DMS79 treated with DMSO at 0.1 percent for 48 hours (cell line): ENCODE measurements around the gene MFSD11.
"Not testable (repeated sequence)": the region's sequence is repeated elsewhere in the genome, so short reads cannot be mapped to it uniquely, and the experiment has no call there.

Experiments
- DNase-seq: peaks from one replicate; lab custom pipeline; 2025; lab: John Stamatoyannopoulos, UW

MFSD11 gene

DNA sequence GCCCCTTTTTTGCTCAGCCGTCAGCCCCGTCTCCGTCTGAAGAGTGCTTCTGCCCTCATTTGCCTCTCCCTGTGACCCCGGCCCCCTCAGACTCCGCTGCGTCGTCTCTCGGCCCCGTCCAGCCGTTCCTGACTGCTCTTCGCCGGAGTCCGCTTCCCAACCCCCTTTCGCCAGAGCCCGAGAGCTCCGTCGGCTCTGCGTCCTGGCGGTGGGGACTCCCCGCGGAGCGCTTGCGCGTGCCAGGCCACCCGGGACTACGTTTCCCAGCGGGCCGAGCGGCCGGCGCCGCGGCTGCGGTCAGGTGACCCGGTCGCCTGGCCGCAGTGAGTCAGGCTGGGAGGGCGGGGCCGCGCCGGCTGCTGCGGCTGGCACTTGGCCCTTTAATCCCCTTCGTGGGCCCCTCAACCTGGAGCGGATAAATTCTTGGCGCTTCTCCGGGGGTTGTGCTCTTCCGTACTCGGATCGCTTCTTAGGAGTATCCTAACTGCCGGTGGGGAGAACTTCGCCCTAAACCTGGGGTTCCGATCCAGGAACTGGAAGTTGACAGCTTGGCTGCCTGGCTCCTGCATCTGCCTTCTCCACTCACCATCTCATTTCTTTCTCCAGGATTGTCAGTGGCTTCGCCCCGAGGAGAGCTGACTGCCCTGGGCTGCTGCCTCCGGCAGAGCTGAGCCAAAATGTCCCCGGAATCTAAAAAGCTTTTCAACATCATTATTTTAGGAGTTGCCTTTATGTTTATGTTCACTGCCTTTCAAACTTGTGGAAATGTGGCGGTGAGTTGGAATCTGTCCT lies at the start of gene MFSD11:
Gene MFSD11 (plus strand): TSS at position 444 of the 792 bp plus-strand sequence. CDS start 234 bp downstream, at position 678.
- peak; percentile 80 for DNase-seq

DNA sequence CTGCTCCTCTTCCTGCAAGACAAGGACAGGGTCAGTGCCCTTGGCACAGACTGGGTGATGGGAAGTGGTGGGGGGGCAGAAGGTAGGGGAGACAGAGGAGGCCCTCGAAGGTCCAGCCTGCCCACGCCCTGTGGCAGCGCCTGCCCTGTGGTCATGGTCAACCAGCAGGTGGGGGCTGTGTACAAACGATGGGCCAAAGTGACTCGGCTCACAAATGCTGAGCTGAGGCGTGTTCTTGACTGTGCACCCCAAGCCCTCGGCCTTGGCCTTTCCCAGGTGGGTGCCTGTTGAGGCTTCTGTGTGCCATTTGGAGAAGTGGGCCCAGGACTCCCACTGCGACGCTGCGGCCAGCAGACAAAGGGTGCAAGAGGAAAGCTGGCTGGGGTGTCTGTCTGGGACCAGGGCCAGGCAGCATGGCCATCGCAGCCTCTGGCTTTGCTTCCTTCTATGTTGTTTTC lies 49.7 kb upstream of the MFSD11 start:
- no peak for DNase-seq

DNA sequence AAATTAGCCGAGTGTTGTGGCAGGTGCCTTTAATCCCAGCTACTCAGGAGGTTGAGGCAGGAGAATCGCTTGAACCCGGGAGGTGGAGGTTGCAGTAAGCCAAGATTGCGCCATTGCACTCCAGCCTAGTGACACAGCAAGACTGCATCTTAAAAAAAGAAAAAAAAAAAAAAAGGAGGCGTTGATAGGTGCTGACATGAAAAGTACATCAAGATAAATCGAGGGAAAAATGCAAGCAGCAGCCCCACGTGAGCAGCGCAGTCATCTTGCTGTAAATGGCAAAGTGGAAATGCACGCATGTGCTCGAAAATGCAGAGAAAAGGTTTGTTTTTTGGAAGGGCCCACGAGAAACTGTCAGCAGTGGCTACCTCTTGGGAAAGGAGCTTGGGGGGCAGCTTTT lies 48.1 kb upstream of the MFSD11 start:
- DNase-seq: no peak

DNA sequence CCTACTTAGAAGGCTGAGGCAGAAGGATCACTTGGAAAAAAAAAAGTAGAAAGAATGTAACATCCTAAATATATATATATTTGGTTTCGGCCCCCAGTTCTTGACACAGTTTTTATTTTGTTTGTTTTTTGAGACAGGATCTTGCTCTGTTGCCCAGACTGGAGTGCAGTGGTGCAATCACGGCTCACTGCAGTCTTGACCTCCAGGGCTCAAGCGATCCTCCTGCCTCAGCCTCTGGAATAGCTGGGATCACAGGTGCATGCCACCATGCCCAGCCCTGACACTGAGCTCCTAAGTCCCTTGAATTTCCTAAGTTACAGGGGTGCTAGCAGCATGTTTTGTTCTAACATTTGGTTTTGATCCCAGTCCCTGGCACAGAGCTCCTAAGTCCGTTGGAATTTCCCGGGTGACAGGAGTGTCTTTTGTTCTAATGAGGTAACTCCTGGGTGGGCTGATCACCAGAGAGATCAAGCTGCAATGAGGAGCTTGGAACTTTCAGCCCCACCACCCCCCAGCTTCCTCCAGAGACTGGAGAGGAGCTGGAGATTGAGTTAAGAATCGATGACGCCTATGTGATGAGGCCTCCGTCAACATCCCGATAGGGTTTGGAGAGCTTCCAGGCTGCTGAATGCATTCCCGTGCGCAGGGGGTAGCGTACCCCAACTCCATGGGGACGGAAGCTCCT lies 47.2 kb upstream of the MFSD11 start:
- DNase-seq: no peak

DNA sequence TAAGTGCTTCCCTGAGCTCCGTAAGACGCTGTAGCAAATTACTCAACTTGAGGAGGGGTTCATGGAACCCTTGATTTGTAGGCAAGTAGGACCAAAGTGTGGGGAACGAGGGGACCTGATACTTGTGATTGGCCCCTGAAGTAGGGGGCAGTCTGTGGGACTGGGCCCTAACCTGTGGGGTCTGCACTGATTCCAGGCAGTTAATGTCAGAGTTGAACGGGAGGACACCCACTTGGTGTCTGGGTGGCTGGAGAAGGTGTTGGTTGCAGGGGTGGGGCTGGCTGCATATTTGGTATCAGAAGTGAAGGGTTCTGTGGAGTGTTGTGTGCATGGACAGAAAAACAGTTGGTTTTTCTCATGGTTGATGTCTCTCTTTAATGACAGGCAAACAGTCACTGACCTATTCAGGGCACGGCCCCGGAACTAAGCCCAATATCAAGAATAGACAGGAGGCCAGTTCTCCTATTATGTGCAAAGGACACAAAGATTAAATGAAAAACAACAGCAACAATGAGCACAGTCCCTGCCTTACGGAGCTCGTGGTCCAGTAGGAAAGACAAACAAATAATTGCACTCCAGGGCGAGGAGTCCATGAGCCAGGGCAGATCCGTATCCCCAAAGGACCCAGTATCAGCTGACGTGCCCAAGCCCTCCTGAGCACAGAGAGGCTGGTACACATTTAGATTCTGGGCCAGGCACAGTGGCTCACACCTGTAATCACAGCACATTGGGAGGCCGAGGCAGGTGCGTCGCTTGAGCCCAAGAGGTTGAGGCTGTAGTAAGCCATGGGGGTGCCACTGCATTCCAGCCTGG lies 46.3 kb upstream of the MFSD11 start:
- DNase-seq: no peak

DNA sequence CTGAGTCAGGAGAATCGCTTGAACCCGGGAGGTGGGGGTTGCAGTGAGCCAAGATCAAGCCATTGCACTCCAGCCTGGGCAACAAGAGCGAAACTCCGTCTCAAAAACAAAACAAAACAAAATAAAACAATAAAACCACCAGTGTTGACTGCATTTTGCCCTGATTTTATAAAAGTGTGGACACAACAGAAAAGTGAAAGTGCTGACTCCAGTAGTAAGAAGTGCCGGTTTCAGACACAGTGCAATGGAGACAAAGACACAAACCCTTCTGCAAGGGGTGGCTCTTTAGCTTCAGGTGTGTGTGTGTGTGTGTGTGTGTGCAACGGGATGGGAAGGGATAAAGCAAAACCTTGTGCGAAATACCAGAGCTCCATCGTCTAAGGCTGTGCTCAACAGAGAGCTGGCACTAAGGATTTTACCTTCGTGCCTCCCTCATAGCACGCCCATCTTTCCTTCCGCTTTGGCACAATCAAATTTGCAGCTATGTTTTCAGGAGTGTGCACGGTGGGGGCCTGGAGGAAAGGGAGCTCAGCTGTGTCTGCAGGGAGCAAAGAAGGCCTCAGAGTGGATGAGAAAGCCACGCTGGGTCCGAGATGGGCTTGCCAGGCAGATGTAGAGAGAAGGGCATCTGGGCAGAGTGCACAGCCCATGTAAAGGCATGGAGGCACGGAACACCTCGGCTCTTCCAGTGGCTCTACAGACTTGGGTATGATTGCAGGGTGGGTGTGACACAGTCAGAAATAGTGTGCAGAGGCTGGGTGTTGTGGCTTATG lies 42.7 kb upstream of the MFSD11 start:
- DNase-seq: no peak

DNA sequence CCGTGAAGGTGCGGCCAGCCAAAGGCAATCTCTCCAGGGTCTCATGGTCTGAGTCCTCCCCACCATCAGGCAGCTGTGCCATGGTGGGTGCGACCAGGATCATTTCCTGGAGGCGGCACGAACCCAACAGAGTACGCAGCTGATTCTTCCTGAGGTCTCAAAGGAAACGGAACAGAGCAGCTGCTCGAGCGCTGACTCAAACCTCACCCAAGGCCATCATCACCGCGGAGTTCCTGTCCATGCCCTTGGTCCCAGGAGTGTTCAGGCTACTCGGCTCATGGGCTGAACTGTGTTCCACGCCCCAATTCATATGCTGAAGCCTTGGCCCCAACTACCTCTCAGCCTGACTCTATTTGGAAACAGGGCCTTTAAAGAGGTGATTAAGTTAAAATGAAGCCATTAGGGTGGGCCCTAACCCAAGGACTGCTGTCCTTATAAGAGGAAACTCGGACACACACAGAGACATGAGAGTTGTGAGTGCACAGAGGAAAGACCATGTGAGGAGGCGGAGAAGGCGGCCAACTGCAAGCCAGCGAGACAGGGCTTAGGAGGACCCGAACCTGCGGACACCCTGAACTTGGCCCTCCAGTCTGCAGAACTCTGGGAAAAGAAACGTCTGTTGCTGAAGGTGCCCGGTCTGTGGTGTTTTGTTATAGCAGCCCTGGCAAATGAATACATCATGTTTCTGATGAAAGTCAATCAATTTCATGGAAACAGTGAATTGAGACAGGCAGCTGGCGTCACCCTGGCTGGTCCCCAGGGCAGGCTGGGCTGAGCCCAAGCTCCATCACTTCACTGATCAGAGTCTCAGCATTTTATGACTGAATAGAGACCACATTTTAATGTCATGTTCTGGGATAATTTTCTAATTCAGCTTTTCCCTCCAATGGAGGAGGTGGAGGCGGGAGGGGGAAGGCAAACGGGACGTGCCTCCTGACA lies 40.9 kb upstream of the MFSD11 start:
- peak; percentile 40 for DNase-seq

DNA sequence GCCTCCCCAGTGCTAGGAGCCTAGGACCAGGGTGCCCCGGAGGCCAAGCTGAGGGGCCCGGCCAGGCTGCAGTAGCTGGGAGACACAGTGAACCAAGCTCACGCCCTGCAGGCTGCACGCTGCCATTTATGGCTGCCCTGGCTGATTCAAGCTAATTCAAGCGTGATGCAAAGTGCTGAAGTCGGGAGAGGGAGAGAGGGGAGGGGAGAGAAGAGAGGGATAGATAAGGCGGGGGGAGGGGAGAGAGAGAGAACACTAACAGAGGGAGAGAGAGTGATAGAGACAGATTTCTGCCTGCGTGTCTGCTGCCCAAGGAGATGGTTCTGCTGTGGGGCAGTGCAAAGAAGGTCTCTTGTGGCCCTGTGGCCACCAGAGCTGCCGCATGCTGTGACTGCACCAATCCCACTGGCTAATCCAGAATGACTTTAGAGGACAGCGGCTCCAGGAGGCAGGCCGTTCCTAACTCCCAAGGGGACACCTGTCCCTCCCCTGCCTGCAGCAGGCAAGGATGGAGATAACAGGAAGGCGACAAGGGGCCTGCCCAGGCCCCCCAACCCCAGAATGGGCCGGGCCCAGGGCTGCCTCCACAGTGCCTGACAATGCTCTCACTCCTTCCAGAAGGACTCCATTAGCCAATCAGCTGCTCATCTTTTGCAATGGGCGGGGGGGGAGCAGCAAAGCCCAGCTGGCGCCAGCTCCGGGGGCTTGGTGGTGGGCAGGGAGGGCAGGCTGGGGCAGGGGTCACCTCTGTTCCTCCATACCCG lies 40.0 kb upstream of the MFSD11 start:
- DNase-seq: peak; percentile 66

DNA sequence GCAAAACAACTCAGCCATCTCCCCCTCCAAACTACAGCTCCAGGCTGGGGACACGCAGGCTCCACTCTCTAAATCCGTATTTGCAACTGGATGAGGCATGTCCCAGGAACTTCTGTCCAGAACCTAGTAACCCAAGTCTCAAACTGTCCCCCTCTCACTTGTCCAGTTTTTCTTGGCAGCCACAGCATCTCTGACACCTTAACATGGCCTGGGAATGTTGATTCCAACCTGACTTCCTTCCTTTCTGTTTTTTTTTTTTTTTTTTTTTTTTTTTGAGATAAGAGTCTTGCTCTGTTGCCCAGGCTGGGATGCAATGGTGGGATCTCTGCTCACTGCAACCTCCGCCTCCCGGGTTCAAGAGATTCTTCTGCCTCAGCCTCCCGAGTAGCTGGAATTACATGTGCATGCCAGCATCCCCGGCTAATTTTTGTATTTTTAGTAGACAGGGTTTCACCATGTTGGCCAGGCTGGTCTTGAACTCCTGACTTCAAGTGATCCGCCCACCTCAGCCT lies 39.4 kb upstream of the MFSD11 start:
- not testable (repeated sequence) for DNase-seq

DNA sequence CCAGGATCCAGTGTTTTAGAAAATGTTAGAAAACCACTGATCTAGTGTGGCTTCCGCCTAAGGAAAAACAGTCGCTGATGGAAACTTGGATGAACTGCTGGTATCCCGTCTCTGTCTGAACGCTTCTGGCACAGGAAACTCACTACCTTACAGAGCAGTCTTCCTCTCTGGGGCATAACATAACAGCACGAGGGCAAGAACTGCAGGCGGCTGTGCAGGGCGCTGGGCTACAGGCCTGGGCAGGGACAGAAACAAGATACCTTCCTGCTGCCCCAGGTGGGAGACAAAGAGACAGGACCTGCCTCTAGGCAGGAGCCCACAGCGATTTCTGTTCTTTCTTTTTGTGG lies 37.7 kb upstream of the MFSD11 start:
- peak; percentile 33 for DNase-seq

DNA sequence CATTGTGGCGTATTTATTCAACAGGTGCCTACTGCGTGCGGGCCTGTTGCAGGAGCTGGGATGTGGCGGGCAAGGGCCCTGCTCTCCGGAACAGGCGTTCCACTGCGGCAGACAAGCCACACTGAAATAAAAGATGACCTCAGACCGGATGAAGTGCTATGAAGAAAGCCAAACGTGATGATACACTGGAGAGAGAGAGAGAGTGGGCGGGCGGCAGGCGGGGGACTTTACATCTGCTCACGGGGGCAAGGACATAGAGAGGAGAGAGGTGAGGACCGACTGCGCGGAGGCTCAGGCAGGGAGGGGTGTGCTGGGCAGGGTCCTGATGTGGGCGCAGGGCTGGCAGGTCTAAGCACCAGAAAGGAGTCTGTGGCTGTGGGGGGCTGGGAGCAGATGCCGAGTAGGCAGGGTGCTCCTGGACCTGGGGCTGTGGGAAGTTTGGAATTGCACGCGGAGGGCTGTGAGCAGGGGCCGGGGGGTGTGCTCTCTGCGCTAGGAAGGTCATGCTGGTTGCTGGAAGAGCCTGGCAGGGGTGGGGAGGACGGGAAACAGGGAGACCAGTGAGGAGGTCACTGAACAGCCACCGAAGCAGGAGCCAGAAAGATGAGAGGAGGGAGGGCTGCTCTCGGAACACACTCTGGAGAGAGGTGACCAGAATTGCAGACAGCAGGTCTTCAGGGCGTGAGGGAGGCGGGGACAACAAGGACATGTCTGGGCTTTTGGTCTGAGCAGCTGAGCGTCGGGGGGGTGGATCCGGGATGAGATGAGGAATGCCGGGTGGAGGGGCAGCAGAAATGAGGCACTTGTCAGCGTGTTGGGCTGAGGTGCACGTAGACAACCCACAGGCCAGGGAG lies 37.1 kb upstream of the MFSD11 start:
- peak; percentile 33 for DNase-seq

DNA sequence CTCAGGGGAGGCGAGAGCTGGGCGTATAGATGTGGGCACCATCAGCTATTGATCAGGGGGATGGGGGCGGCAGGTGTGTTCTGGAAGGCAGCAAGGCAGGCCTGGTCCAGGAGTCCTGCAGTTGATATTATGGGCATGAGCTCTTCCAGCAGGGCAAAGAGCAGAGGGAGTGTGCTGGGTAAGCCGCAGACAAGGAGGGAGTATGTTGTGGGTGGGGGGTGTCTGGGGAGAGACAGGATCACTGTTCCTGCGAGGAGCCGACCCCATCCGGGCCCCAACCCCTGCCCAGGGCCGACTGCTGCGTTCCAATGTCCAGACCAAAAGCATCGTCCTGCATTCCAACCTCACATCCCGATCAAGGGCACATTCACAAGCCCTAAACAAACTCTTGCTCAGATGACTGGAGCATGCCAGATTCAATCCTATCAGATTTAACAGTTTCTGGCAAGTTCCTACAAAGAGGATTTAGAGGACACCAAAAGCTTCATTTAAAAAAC lies 36.4 kb upstream of the MFSD11 start:
- DNase-seq: no peak

DNA sequence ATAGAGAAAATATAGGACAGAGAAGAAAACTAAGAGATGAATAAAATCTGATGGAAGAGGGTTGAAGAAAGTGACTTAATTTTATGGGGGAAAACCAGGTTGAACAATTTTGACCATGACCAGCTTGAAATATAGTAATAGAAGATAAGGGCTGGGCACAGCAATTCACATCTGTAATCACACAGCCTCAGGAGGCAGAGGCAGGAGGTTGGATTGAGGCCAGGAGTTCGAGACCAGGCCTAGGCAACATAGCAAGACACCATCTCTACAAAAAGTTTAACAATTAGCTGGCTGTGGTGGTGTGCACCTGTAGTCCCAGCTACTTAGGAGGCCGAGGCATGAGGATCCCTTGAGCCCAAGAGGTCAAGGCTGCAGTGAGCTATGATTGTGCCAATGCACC lies 35.8 kb upstream of the MFSD11 start:
- DNase-seq: no peak

DNA sequence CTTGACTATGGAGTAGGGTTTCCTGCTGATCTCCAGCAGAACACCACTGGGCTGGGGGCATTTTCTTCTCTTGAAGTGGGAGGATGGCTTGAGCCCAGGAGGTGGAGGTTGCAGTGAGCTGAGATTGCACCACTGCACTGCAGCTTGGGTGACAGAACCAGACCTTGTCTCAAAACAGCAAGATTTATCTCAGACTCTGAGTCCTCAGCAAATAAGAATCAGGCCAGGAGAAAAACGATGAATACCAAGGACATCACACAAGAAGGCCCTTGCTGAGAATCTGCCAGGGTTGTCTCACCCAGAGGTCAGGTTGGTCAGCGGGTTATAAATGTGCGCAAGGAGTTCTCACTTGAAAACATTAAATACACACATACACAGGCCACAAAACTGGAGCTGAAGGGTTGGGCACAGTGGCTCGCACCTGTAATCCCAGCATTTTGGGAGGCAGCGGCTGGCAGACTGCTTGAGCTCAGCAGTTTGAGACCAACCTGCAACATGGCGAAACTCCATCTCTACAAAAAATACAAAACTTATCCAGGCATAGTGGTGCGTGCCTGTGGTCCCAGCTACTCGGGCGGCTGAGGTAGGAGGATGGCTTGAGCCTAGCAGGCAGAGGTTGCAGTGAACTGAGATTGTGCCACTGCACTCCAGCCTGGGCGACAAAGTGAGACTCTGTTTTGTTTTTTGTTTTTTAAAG lies 34.8 kb upstream of the MFSD11 start:
- DNase-seq: no peak

DNA sequence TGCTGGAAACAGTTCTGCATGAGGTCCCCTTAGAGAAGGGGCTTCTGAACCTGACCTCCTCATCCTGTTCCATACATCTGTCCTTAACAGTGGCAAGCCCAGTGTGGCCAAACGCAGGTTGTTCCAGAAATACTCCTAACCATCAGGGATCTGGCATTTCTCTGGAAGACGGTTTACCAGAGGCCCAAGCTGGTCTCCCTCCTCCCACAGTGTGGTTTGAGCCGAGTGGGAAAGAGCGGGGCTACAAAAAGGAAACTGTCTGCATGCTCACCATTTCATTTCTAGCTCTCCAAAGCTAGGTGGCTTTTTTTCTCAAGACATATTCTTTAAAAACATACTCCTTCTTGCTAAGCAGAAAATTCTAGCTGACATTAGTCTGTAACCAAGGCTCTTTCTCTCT lies 33.1 kb upstream of the MFSD11 start:
- DNase-seq: no peak

DNA sequence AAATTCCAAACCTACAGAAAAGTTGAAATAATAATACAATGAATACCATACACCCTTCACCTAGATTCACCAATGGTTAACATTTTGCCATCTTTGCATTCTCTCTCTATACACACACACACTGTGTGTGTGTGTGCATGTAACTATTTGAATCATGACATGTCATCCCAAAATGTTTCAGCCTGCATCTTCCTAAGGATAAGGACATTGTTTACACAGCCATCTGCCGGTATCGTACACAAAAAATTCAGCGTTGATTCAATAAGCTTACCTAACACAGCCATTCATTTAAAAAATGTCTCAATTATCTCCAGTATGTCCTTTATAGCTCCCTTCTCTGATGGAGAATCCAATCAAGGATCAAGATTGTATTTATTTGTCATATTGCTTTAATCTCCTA lies 31.1 kb upstream of the MFSD11 start:
- DNase-seq: no peak

DNA sequence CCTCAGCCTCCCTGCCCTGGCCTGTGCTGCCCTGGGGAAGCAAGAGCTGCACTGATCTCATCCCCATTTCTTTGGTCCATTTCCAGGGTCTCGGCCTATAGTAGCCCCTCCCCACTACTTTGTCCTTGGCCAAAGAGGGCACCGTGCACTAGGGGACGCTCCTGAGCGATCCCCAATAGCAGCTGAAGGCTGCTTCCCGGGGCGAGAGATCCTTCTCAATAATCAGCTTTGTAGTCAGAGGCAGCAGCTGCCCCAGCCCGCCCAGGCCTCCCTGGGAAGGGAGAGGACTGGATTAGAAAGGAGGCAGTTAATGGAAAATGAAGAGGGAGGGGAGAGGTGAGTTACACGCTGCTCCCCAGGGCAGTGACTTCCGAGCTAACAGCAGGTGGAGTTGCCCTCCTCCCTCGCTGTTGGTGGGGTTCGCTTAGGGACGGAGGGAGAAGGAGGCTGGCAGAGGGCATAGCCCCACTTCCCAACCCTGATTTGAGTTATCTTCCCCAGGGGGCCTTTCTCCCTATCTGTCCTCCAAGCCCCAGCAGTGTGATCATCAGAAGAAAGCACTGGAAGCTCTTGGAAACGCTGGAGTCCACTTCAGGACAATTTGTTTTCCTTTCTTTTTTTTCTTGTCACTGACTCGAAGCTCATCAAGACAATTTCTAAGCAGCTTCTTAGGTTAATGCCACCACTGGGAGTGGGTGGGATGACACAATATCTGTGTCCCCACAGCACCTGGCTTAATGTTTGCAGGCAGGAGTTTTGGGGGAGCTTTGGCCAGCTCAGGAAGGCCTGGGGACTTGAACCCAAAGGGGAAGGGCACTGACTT lies 29.7 kb upstream of the MFSD11 start:
- DNase-seq: no peak
